ENCODE data around the gene RNF169.
"Not testable (repeated sequence)": the region's sequence is repeated elsewhere in the genome, so short reads cannot be mapped to it uniquely, and the experiment has no call there.

Gene RNF169

GRCh38 chr11:74751303-74751702 is 2.7 kb downstream of the RNF169 start:
- no peak for DNase-seq (ENCODE audit: low read depth)
- no peak overlapping the region for H3K4me3 ChIP-seq (ENCODE audit: low read length)
- TF ChIP-seq CTCF (conservative IDR thresholded peaks at IDR 0.05; ENCODE audit: low read length): no peak

- TF ChIP-seq CTCF (conservative IDR thresholded peaks at IDR 0.05; ENCODE audit: low read length): no peak
- DNase-seq (ENCODE audit: low read depth): peak; percentile 89
- H3K4me3 ChIP-seq (ENCODE audit: low read length): peak overlapping the region; percentile 10; the same call in 1 of the 2 replicates
Observed at GRCh38 chr11:74754507-74755252, 6.0 kb downstream of the RNF169 start.

- no peak overlapping the region for H3K4me3 ChIP-seq (ENCODE audit: low read length)
- no peak for TF ChIP-seq CTCF (conservative IDR thresholded peaks at IDR 0.05; ENCODE audit: low read length)
- no peak for DNase-seq (ENCODE audit: low read depth)
Observed at GRCh38 chr11:74755395-74755995, 6.8 kb downstream of the RNF169 start.

GRCh38 chr11:74756571-74756970 is 7.9 kb downstream of the RNF169 start:
- no peak overlapping the region for H3K4me3 ChIP-seq (ENCODE audit: low read length)
- no peak for DNase-seq (ENCODE audit: low read depth)
- TF ChIP-seq CTCF (conservative IDR thresholded peaks at IDR 0.05; ENCODE audit: low read length): no peak

GRCh38 chr11:74766905-74767304 is 18.3 kb downstream of the RNF169 start:
- H3K4me3 ChIP-seq (ENCODE audit: low read length): no peak overlapping the region
- no peak for DNase-seq (ENCODE audit: low read depth)
- TF ChIP-seq CTCF (conservative IDR thresholded peaks at IDR 0.05; ENCODE audit: low read length): no peak

GRCh38 chr11:74768172-74768651 is 19.6 kb downstream of the RNF169 start:
- DNase-seq (ENCODE audit: low read depth); H3K4me3 ChIP-seq (ENCODE audit: low read length): not testable (repeated sequence)

- no peak for DNase-seq (ENCODE audit: low read depth)
- H3K4me3 ChIP-seq (ENCODE audit: low read length): no peak overlapping the region
- no peak for TF ChIP-seq CTCF (conservative IDR thresholded peaks at IDR 0.05; ENCODE audit: low read length)
Observed at GRCh38 chr11:74769055-74769707, 20.5 kb downstream of the RNF169 start.

All from AG10803 (cell line).